Common myeloid progenitor, CD34-positive (primary cell): Measurements from ENCODE around the gene PARN.
"Not testable (repeated sequence)": the region's sequence is repeated elsewhere in the genome, so short reads cannot be mapped to it uniquely, and the experiment has no call there.

Source experiments
- CTCF ChIA-PET: fragments of 350-600 bp; sonication (Branson Sonifier 250); formaldehyde crosslinking; loops from one replicate; lab custom pipeline; 2021; ENCODE audit warnings: antibody characterized with exemption; lab: Charles Lee
- POLR2A ChIA-PET: fragments of 350-600 bp; sonication (Branson Sonifier 250); formaldehyde crosslinking; loops from one replicate; lab custom pipeline; 2021; ENCODE audit warnings: antibody characterized with exemption; lab: Charles Lee
- DNase-seq, 3 donors: peaks; one replicate each; pipeline versions ENCODE4 v3.0.0 to v3.0.0-alpha.2; 2013
- H3K27ac ChIP-seq, 2 experiments: 1 replicate in 1 of 2; 2 replicates in 1 of 2; pipeline ENCODE4 v1.7.0; 2013; ENCODE audit warnings: inconsistent platforms in 2 of 2, low read length in 2 of 2, mild to moderate bottlenecking in 2 of 2, low read depth in 1 of 2, moderate library complexity in 1 of 2; ENCODE audit not compliant: severe bottlenecking in 2 of 2, insufficient read depth in 1 of 2, poor library complexity in 1 of 2
- H3K27me3 ChIP-seq, 5 experiments: replicated peaks in 2 of 5; 1 replicate in 3 of 5; 2 replicates in 2 of 5; pipeline versions ENCODE4 v1.6.1 to v1.7.0; 2013; ENCODE audit warnings: low read length in 4 of 5, mild to moderate bottlenecking in 2 of 5, moderate library complexity in 2 of 5, inconsistent platforms in 1 of 5; ENCODE audit not compliant: insufficient read depth in 5 of 5, control insufficient read depth in 4 of 5
- H3K36me3 ChIP-seq, 4 experiments: 1 replicate in 2 of 4; 2 replicates in 2 of 4; pipeline versions ENCODE4 v1.6.1 to v1.7.0; 2013; ENCODE audit warnings: low read length in 3 of 4, control low read depth in 1 of 4, mild to moderate bottlenecking in 1 of 4; ENCODE audit not compliant: control insufficient read depth in 4 of 4, insufficient read depth in 4 of 4
- H3K4me1 ChIP-seq, 4 experiments: 1 replicate in 3 of 4; 2 replicates in 1 of 4; pipeline versions ENCODE4 v1.6.1 to v1.7.1; 2013; ENCODE audit warnings: low read length in 3 of 4, mild to moderate bottlenecking in 3 of 4, control low read depth in 1 of 4, inconsistent platforms in 1 of 4, moderate library complexity in 1 of 4; ENCODE audit not compliant: control insufficient read depth in 4 of 4, insufficient read depth in 4 of 4; ENCODE audit errors: control extremely low read depth in 1 of 4
- H3K4me3 ChIP-seq, 7 experiments: 1 replicate in 4 of 7; 2 replicates in 3 of 7; pipeline versions ENCODE4 v1.5.1 to v1.7.0; 2013; ENCODE audit warnings: mild to moderate bottlenecking in 7 of 7, low read length in 6 of 7, moderate library complexity in 6 of 7, inconsistent platforms in 2 of 7, low read depth in 2 of 7, control low read depth in 1 of 7; ENCODE audit not compliant: insufficient read depth in 4 of 7, control insufficient read depth in 1 of 7; ENCODE audit errors: extremely low read depth in 1 of 7
- H3K9me3 ChIP-seq, 5 experiments: 1 replicate in 4 of 5; 2 replicates in 1 of 5; pipeline versions ENCODE4 v1.6.1 to v1.7.1; 2013; ENCODE audit warnings: low read length in 4 of 5, mild to moderate bottlenecking in 2 of 5, inconsistent platforms in 1 of 5, low read depth in 1 of 5, moderate library complexity in 1 of 5; ENCODE audit not compliant: control insufficient read depth in 4 of 5, insufficient read depth in 2 of 5; ENCODE audit errors: control extremely low read depth in 1 of 5
- WGBS: methylation state at CpG from one replicate; pipeline ENCODE4 v1.1.5; 2013; ENCODE audit not compliant: insufficient coverage; 5-methylcytosine and 5-hydroxymethylcytosine counted together

Gene PARN

GRCh38 chr16:14395710-14396304 lies 234.3 kb downstream of the PARN start:
- DNase-seq, H3K4me3 ChIP-seq, POLR2A ChIA-PET, H3K27me3 ChIP-seq, H3K4me1 ChIP-seq, H3K27ac ChIP-seq, H3K9me3 ChIP-seq, H3K36me3 ChIP-seq: not testable (repeated sequence)
- 91% methylated on average over 5 of the region's 10 CpGs for WGBS
- CTCF ChIA-PET = interaction anchor here (0.6 kb wide), 1 partner anchor 207 kb away, joined by 3 read pairs; no protein-coding TSS in a partner anchor

DNA sequence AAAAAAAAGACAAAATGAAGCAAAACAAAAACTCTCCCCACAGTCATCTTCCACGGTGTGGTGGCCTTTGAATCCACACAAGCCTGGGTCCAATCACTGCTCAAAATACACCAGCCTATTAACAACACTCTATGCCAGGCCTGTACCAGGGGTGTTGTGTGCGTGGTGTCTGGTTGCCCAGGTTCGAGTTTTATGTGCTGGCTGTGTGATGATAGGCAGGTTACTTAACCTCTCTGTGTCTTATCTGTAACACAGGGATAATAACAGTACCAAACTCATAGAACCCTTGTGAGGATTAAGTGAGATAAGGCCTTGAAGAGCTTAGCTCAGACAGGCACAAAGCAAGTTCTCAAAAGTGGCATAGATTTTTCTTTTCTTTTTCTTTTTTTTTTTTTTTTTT lies 235.2 kb downstream of the PARN start:
- H3K27ac ChIP-seq = no peak overlapping the region
- no peak for DNase-seq
- H3K4me3 ChIP-seq = no peak overlapping the region
- H3K36me3 ChIP-seq = no peaks in the 10 kb centered on the region
- peaks cover 0 to 2% (median 0%) of the 10 kb centered on the region in 5 experiments for H3K27me3 ChIP-seq
- H3K4me1 ChIP-seq = no peaks in the 10 kb centered on the region
- ChIA-PET CTCF (no interaction called here), POLR2A (interaction anchor here (0.6 kb wide), 1 partner anchor 134 kb away, joined by 3 read pairs; no protein-coding TSS in a partner anchor)
- no peaks in the 10 kb centered on the region for H3K9me3 ChIP-seq
- no CpG with 5 or more reads among the region's 3 CpGs for WGBS

DNA sequence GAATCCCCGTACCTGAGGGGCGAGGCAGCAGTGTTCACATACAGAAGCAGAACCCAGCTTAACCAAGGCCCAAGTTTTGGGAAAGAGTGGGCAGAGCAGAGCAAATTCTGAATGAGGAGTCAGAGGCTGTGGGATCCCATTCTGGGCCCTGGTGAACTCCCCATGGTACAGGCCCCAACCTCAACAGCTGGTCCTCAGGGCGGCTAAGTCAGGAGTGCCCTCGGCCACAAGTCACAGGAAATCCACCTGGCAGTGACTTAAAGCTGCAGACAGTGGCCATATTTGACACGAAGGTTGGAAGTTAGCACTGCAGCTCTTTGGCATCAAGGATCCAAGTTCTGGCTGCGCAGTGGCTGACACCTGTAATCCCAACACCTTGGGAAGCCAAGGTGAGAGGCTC lies 237.1 kb downstream of the PARN start:
- Histone ChIP-seq H3K4me3 (no peak overlapping the region), H3K9me3 (no peaks in the 10 kb centered on the region), H3K27me3 (peaks cover 0 to 2% (median 0%) of the 10 kb centered on the region in 5 experiments), H3K4me1 (no peaks in the 10 kb centered on the region), H3K27ac (no peak overlapping the region), H3K36me3 (no peaks in the 10 kb centered on the region)
- DNase-seq = no peak
- ChIA-PET CTCF (no interaction called here), POLR2A (no interaction called here)
- WGBS = 86% methylated on average over 6 of the region's 6 CpGs

DNA sequence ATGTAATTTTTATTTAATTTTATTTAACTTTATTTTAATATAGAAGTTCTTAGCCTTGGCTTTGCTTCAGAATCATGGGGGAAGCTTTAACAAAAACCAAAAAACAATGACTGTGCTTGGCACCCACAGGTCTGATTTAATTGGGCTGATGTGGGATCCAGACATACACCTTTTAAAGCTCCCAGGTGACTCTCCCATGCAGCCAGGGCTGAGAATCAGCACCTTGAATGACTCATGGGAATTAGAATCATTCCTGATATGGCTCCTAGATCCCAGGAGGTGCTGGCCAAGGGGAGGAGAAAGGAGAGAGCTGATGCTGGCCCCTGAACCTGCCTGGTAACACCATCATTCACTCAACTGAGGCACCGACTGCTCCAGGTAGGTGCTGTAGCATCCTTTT lies 240.7 kb downstream of the PARN start:
- WGBS = 100% methylated on average over 1 of the region's 1 CpG
- H3K36me3 ChIP-seq = no peaks in the 10 kb centered on the region

GRCh38 chr16:14388243-14388642 lies 241.8 kb downstream of the PARN start:
- DNase-seq = no peak
- POLR2A ChIA-PET = no interaction called here
- CTCF ChIA-PET = no interaction called here

More for the DNA sequence above, 240.7 kb downstream of the PARN start:
- H3K4me3 ChIP-seq = no peak overlapping the region
- H3K4me1 ChIP-seq = no peaks in the 10 kb centered on the region
- peaks cover 0 to 6% (median 0%) of the 10 kb centered on the region in 5 experiments for H3K9me3 ChIP-seq
- no peak for DNase-seq
- ChIA-PET CTCF (no interaction called here), POLR2A (no interaction called here)
- H3K27ac ChIP-seq = no peak overlapping the region
- H3K27me3 ChIP-seq = peaks cover 0 to 2% (median 0%) of the 10 kb centered on the region in 5 experiments

GRCh38 chr16:14386115-14386514 lies 243.9 kb downstream of the PARN start:
- Histone ChIP-seq H3K4me1 (no peaks in the 10 kb centered on the region), H3K27ac (no peak overlapping the region), H3K36me3 (no peaks in the 10 kb centered on the region), H3K4me3 (no peak overlapping the region), H3K9me3 (peaks cover 0 to 6% (median 0%) of the 10 kb centered on the region in 5 experiments), H3K27me3 (no peaks in the 10 kb centered on the region)
- DNase-seq = no peak
- ChIA-PET CTCF (no interaction called here), POLR2A (no interaction called here)
- 100% methylated on average over 2 of the region's 3 CpGs for WGBS

More at GRCh38 chr16:14388243-14388642, 241.8 kb downstream of the PARN start:
- Histone ChIP-seq H3K4me3 (no peak overlapping the region), H3K4me1 (no peaks in the 10 kb centered on the region), H3K27me3 (peaks cover 0 to 2% (median 0%) of the 10 kb centered on the region in 5 experiments), H3K27ac (no peak overlapping the region), H3K36me3 (no peaks in the 10 kb centered on the region), H3K9me3 (peaks cover 0 to 6% (median 0%) of the 10 kb centered on the region in 5 experiments)
- WGBS = 87% methylated on average over 6 of the region's 7 CpGs
